WI38 (cell line): ENCODE results near the gene ENTHD1.

Experiments used
- H3K4me3 ChIP-seq: 2 replicates; pipeline ENCODE4 v1.5.1; 2011; ENCODE audit warnings: low read depth, mild to moderate bottlenecking, control low read depth, low read length
- TF ChIP-seq, protein P1 (sequence below): IDR thresholded peaks from 2 replicates; pipeline ENCODE4 v1.5.1; 2012; ENCODE audit warnings: low read depth, mild to moderate bottlenecking, control low read depth, low read length

ENTHD1 gene

DNA sequence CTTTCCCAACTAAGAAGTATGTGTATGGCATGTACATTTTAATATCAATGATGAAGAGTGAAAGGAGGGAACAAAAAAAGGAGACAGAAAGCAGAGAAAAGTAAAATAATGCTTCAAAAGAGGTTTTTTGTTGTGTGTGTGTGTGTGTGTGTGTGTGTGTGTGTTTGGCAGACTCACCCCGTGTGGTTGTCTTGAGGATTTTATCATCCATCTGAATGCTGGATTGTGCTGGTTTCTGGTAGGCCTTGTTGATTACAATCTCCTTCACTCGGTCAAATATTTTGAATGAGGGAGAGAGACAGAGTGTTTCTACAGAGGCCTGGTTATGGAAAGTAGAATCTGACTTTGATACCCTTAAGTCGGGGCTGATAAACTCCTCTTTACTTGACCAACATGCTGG is 128.5 kb downstream of the ENTHD1 start:
- TF ChIP-seq, protein P1, sequence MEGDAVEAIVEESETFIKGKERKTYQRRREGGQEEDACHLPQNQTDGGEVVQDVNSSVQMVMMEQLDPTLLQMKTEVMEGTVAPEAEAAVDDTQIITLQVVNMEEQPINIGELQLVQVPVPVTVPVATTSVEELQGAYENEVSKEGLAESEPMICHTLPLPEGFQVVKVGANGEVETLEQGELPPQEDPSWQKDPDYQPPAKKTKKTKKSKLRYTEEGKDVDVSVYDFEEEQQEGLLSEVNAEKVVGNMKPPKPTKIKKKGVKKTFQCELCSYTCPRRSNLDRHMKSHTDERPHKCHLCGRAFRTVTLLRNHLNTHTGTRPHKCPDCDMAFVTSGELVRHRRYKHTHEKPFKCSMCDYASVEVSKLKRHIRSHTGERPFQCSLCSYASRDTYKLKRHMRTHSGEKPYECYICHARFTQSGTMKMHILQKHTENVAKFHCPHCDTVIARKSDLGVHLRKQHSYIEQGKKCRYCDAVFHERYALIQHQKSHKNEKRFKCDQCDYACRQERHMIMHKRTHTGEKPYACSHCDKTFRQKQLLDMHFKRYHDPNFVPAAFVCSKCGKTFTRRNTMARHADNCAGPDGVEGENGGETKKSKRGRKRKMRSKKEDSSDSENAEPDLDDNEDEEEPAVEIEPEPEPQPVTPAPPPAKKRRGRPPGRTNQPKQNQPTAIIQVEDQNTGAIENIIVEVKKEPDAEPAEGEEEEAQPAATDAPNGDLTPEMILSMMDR: no peak
- H3K4me3 ChIP-seq: no peak overlapping the region

DNA sequence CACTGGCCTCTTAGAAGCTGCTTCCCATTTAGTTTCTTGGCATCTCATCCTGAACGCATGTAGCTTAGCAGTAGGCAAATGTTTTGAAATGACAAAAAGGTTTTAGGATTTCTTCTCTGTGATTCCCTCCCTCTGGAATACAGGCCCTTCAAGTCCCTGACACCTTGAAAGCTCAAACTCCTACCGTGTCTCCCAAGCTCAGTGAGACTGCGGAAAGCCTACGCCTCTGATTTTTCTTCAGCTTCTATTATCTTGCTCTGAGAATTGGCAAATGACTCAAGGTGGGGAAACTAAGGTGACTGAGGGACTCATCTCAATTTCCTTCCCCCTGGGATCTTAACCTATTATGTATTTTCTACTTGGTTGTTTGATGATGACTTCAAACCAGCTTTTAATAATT is 130.3 kb downstream of the ENTHD1 start:
- no peak overlapping the region for H3K4me3 ChIP-seq
- TF ChIP-seq, protein P1: no peak

DNA sequence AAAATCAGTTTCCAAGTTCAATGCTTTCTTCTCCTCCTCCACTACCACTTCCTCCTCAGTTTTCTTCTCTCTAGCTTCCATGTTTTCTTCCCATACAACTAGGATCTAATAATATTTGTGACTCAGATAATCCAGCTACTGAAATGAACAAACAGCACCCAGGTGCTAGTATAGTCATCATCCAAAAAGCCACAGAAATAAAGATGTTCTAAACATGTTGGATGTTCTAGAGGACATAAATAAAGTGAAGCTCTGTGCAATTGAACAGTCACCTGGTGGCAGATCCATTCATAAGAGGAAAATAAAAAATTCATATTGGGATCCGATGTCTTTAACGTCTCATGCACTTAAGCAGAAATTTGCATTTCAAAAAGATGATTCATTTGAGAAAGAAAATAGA is 142.8 kb downstream of the ENTHD1 start:
- TF ChIP-seq, protein P1: no peak
- no peak overlapping the region for H3K4me3 ChIP-seq

DNA sequence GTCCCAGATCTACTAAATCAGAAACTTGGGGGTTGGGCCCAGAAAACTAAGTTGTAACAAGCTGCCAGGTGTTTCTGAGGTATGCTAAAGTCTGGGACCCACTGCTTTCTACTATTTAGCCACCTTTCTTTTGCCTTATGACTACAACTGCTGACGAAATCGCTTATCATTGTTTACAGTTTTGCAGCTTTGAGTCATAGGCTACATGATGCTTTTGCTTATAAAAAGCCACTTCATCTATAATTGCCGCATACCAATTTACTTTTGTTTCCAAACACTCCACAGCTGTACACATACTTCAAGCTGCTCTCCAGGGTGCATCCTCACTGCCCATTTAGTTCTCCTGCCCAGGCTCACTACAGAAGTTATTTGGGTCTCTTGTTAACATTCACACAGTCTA is 144.7 kb downstream of the ENTHD1 start:
- TF ChIP-seq, protein P1: no peak
- no peak overlapping the region for H3K4me3 ChIP-seq

DNA sequence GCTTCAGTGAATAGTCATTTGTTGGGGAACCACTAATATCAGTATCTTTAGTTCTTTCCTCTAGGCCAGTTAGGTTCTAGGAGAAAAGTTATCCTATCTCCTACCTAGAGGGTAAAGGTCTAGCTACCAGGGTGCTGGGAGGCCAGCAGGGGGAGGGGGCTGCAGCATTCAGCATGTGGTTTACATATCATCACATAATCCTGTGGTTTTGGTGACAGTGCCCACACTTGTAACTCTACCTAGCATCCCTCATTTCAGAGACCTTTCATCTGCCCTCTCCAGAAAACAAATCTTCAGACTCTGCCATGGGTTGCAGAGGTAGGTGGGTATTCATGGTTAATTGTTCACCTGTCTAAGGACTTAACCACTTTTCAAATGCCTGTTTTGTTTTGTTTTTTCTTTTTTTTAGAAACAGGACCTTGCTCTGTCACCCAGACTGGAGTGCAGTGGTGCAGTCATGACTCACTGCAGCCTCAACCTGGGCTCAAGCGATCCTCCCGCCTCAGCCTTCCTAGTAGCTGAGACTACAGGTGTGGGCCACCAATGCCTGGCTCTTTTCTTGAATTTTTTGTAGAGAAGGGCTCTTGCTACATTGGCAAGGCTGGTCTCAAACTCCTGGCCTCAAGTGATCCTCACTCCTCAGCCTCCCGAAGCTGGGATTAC is 146.8 kb downstream of the ENTHD1 start:
- H3K4me3 ChIP-seq: no peak overlapping the region
- TF ChIP-seq, protein P1: no peak

DNA sequence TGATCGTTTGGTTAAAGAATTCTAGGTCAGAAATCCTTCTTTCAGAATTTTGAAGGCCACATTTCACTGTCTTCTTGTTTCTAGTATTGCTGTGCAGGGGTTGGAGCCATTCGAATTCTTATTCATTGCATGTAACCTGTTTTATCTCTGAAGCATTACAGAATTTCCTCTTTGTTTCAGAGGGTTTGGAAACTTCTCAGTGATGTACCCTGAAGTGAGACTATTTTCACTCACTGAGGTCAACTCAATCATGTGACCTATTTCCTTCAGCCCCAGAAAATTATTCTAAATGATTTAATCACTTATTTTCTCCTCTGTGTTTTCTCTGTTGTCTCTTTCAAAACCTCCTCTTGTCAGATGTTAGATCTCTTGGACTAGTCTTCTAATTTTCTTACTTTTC is 147.8 kb downstream of the ENTHD1 start:
- TF ChIP-seq, protein P1: no peak
- H3K4me3 ChIP-seq: no peak overlapping the region

DNA sequence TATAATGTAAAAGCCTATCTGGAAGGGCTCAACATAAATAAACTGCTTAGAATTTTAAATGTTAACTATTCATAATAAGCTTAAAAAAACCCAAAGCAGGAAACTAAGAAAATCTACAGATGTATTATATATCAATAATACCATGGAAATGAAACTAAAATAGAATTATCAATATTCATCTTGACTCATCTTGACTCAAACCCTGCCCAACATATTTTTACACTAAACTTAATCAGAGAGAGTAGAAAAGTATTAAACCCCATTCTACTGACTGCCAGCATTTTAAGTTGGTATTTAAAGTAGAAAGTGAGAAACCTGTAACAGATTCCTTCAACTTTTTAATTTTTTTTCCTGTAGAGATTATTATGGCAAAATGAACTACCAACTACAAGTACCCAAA is 149.2 kb downstream of the ENTHD1 start:
- no peak overlapping the region for H3K4me3 ChIP-seq
- TF ChIP-seq, protein P1: no peak
